ENCODE measurements around the gene ZNF282. TPM values are rescaled to one million over a fixed set of nuclear protein-coding genes. Genes with fewer than 3 reads are reported as not detected.

Gene ZNF282
- total and polyA plus RNA-seq, 11 donors: 6.6 to 21.4 (median 12.7) TPM

GRCh38 chr7:149252378-149252777, 57.0 kb downstream of the ZNF282 start:
- DNase-seq (no peak), ATAC-seq (no peak)
- WGBS, 4 donors: 95 to 100% (median 96%) methylated on average over 2 of the region's 2 CpGs
- H3K27ac ChIP-seq: no peak overlapping the region
- H3K9me3 ChIP-seq: no peaks in the 10 kb centered on the region
- H3K36me3 ChIP-seq: peaks cover 0 to 69% (median 65%) of the 10 kb centered on the region in 9 donors
- H3K27me3 ChIP-seq: no peaks in the 10 kb centered on the region
- no peak for TF ChIP-seq POLR2A (IDR thresholded peaks at IDR 0.05)
- TF ChIP-seq CTCF (IDR thresholded peaks at IDR 0.05): no peak
- H3K4me3 ChIP-seq: no peak overlapping the region
- intact Hi-C loops (cut with DNase I): no loop called here
- H3K4me1 ChIP-seq: no peaks in the 10 kb centered on the region

- 84 to 86% (median 86%) methylated on average over 6 to 7 of the region's 7 CpGs for WGBS, 4 donors
- Histone ChIP-seq H3K27me3 (no peaks in the 10 kb centered on the region), H3K4me1 (no peaks in the 10 kb centered on the region), H3K4me3 (no peak overlapping the region), H3K36me3 (peaks cover 0 to 69% (median 65%) of the 10 kb centered on the region in 9 donors), H3K9me3 (no peaks in the 10 kb centered on the region), H3K27ac (no peak overlapping the region)
- ATAC-seq (no peak), DNase-seq (no peak)
- TF ChIP-seq POLR2A (IDR thresholded peaks at IDR 0.05) (no peak), CTCF (IDR thresholded peaks at IDR 0.05) (no peak)
- intact Hi-C loops (cut with DNase I): no loop called here
These were observed 58.3 kb downstream of the ZNF282 start for GRCh38 chr7:149253665-149254064.

DNA sequence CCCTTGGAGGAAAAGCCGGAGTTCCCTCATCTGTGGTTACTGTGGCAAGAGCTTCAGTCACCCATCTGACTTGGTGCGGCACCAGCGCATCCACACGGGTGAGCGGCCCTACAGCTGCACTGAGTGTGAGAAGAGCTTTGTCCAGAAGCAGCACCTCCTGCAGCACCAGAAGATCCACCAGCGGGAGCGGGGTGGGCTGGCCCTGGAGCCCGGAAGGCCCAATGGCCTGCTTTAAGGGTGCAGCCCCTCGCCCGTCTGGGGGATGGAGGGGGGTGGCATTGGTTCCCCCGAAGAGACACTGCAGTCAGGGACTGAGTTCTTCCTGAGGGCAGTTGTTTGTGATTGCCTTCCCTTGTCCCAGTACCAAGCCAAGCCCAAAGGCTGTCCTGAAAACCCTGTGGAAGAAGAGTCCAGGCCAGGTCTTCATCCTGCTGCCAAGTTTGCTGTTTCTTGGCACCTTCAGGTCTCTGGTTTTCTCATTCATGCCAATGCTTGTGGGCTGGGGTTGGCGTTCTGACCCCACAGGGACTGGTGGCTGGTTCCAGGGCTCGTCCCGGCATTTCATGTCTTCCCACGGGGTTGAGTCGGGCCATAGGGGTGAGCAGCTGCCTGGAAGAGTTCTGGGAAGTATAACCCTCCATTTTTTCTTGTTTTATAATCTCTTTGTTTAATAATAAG, 59.0 kb downstream of the ZNF282 start:
- H3K27ac ChIP-seq: no peak overlapping the region

GRCh38 chr7:149255174-149255573, 59.8 kb downstream of the ZNF282 start:
- H3K27ac ChIP-seq: no peak overlapping the region
- H3K9me3 ChIP-seq: no peaks in the 10 kb centered on the region
- no peaks in the 10 kb centered on the region for H3K27me3 ChIP-seq
- no peaks in the 10 kb centered on the region for H3K4me1 ChIP-seq
- H3K4me3 ChIP-seq: no peak overlapping the region
- intact Hi-C loops (cut with DNase I): no loop called here
- peaks cover 0 to 67% (median 62%) of the 10 kb centered on the region in 9 donors for H3K36me3 ChIP-seq
- WGBS, 4 donors: 81 to 90% (median 87%) methylated on average over 5 of the region's 5 CpGs
- ATAC-seq (no peak), DNase-seq (no peak)
- TF ChIP-seq POLR2A (IDR thresholded peaks at IDR 0.05): no peak
- TF ChIP-seq CTCF (IDR thresholded peaks at IDR 0.05): no peak

More for the DNA sequence above, 59.0 kb downstream of the ZNF282 start:
- intact Hi-C loops (cut with DNase I): no loop called here
- H3K36me3 ChIP-seq: peaks cover 0 to 69% (median 65%) of the 10 kb centered on the region in 9 donors
- H3K4me1 ChIP-seq: no peaks in the 10 kb centered on the region
- no peaks in the 10 kb centered on the region for H3K27me3 ChIP-seq
- ATAC-seq (no peak), DNase-seq (no peak)
- no peak overlapping the region for H3K4me3 ChIP-seq
- H3K9me3 ChIP-seq: no peaks in the 10 kb centered on the region
- 93 to 95% (median 94%) methylated on average over 12 to 16 of the region's 16 CpGs for WGBS, 4 donors
- no peak for TF ChIP-seq CTCF (IDR thresholded peaks at IDR 0.05)
- no peak for TF ChIP-seq POLR2A (IDR thresholded peaks at IDR 0.05)
